GM12878 (cell line): Measurements from ENCODE around the gene SMARCB1. TPM values are rescaled to one million over a fixed set of nuclear protein-coding genes. Genes with fewer than 3 reads are reported as not detected.

Experiments used
- ATAC-seq: fragments of 200-7000 bp; cut with Tn5 transposase; 3 replicates; pipeline ENCODE4 v1.9.1; 2020; ENCODE audit warnings: mild to moderate bottlenecking, moderate library complexity
- BruUV-seq: library from RNA; stranded (reverse); fragments of 400-500 nt; replicated peaks from 2 replicates; lab custom pipeline; 2021; lab: Mats Ljungman, UMichigan
- CTCF ChIA-PET: fragments of 300-600 bp; sonication (Branson Sonifier 250); formaldehyde crosslinking; extraction: SDS; loops from one replicate; lab custom pipeline; 2021; ENCODE audit warnings: inconsistent platforms; lab: Yijun Ruan, JAX
- POLR2A ChIA-PET: fragments of 350-600 bp; formaldehyde crosslinking; extraction: SDS; loops from one replicate; lab custom pipeline; 2021; ENCODE audit warnings: inconsistent platforms; lab: Charles Lee
- RAD21 ChIA-PET: fragments of 300-600 bp; sonication (Branson Sonifier 250); formaldehyde crosslinking; loops from one replicate; lab custom pipeline; 2023; ENCODE audit warnings: antibody characterized with exemption; ENCODE audit not compliant: unreplicated experiment; lab: Charles Lee
- SMC1A ChIA-PET: fragments of 300-600 bp; sonication (Branson Sonifier 250); formaldehyde crosslinking; loops from one replicate; lab custom pipeline; 2023; ENCODE audit not compliant: unreplicated experiment, uncharacterized antibody; lab: Charles Lee
- DNase-seq: peaks from one replicate; pipeline ENCODE4 v3.0.0-alpha.2; 2011; ENCODE audit warnings: low read depth, low spot score
- FAIRE-seq: peaks from 3 replicates; lab custom pipeline; 2011; peaks lifted over from hg19 to GRCh38; lab: Jason Lieb, UNC
- H2AFZ ChIP-seq: 2 replicates; pipeline ENCODE4 v1.6.0; 2011; ENCODE audit warnings: low read depth, low read length, control low read depth; ENCODE audit not compliant: control insufficient read depth
- H3K27ac ChIP-seq: 2 replicates; pipeline ENCODE4 v1.5.1; 2011; ENCODE audit warnings: control low read depth; ENCODE audit not compliant: control insufficient read depth, insufficient read depth
- H3K27me3 ChIP-seq, 2 experiments: replicated peaks in 1 of 2; 2 replicates each; pipeline versions ENCODE4 v1.6.0 to v1.6.1; 2011; ENCODE audit warnings: low read length in 1 of 2; ENCODE audit not compliant: control insufficient read depth in 2 of 2, insufficient read depth in 2 of 2
- H3K36me3 ChIP-seq, 2 experiments: 2 replicates each; pipeline ENCODE4 v1.5.1; 2011; ENCODE audit warnings: low read length in 1 of 2; ENCODE audit not compliant: control insufficient read depth in 2 of 2, insufficient read depth in 2 of 2
- H3K4me1 ChIP-seq: 2 replicates; pipeline ENCODE4 v1.6.1; 2011; ENCODE audit warnings: mild to moderate bottlenecking, low read length, moderate library complexity, mixed read lengths; ENCODE audit not compliant: control insufficient read depth, insufficient read depth
- H3K4me2 ChIP-seq: 2 replicates; pipeline ENCODE4 v1.6.0; 2011; ENCODE audit warnings: control low read depth; ENCODE audit not compliant: control insufficient read depth, insufficient read depth
- H3K4me3 ChIP-seq: fragments of 200-600 bp; sonication (generic); 2 replicates; pipeline ENCODE4 v1.5.1; 2016
- H3K79me2 ChIP-seq: 2 replicates; pipeline ENCODE4 v1.6.0; 2011; ENCODE audit warnings: low read length; ENCODE audit not compliant: control insufficient read depth, insufficient read depth
- H3K9ac ChIP-seq: 2 replicates; pipeline ENCODE4 v1.8.0; 2011; ENCODE audit warnings: low read length, control low read depth, mixed read lengths; ENCODE audit not compliant: control insufficient read depth, insufficient read depth
- H3K9me3 ChIP-seq: replicated peaks from 3 replicates; pipeline ENCODE4 v1.5.1; 2011; ENCODE audit warnings: mild to moderate bottlenecking, low read length; ENCODE audit not compliant: control insufficient read depth, insufficient read depth
- H4K20me1 ChIP-seq: 2 replicates; pipeline ENCODE4 v1.6.0; 2011; ENCODE audit not compliant: control insufficient read depth, insufficient read depth
- CBFB ChIP-seq: IDR thresholded peaks from 2 replicates; pipeline ENCODE4 v1.6.1; 2016; ENCODE audit warnings: antibody characterized with exemption, low read depth
- EP300 ChIP-seq, 2 experiments: fragments of 150-350 bp in 1 of 2; IDR thresholded peaks; 2 replicates each; pipeline ENCODE4 v1.6.1; 2011 to 2012; ENCODE audit warnings: low read depth in 2 of 2, low read length in 2 of 2, borderline replicate concordance in 1 of 2, improper control_type of control experiment in 1 of 2, inconsistent platforms in 1 of 2; ENCODE audit not compliant: control insufficient read depth in 1 of 2
- HDAC6 ChIP-seq: fragments of 200-600 bp; sonication (generic); IDR thresholded peaks from one replicate; pipeline ENCODE4 v1.8.0; 2017; ENCODE audit warnings: antibody characterized with exemption; ENCODE audit not compliant: unreplicated experiment
- HDGF ChIP-seq: fragments of 450-650 bp; IDR thresholded peaks from 2 replicates; pipeline ENCODE4 v1.6.1; 2016; ENCODE audit warnings: antibody characterized with exemption
- IKZF2 ChIP-seq, 2 experiments: fragments of 450-650 bp; IDR thresholded peaks; 2 replicates each; pipeline ENCODE4 v1.6.1; 2017; ENCODE audit warnings: mild to moderate bottlenecking in 2 of 2, moderate library complexity in 2 of 2
- KLF5 ChIP-seq: fragments of 450-650 bp; IDR thresholded peaks from 2 replicates; pipeline ENCODE4 v1.6.1; 2014; ENCODE audit warnings: mild to moderate bottlenecking; ENCODE audit not compliant: partially characterized antibody
- NFIC ChIP-seq: IDR thresholded peaks from 2 replicates; pipeline ENCODE4 v1.6.1; 2012; ENCODE audit warnings: low read depth, mild to moderate bottlenecking, inconsistent platforms, low read length, moderate library complexity
- NFYB ChIP-seq: IDR thresholded peaks from 2 replicates; pipeline ENCODE4 v1.6.1; 2011; ENCODE audit warnings: low read depth, mild to moderate bottlenecking, low read length, improper control_type of control experiment, moderate library complexity; ENCODE audit not compliant: insufficient read depth
- SP1 ChIP-seq: IDR thresholded peaks from one replicate; pipeline ENCODE4 v1.6.1; 2011; ENCODE audit warnings: low read depth, low read length
- TAF1 ChIP-seq: IDR thresholded peaks from 2 replicates; pipeline ENCODE4 v1.6.1; 2011; ENCODE audit warnings: mild to moderate bottlenecking, low read depth, low read length, borderline replicate concordance
- TCF7 ChIP-seq: IDR thresholded peaks from 2 replicates; pipeline ENCODE4 v1.6.1; 2014; ENCODE audit warnings: antibody characterized with exemption, borderline replicate concordance
- ZNF24 ChIP-seq: fragments of 450-650 bp; IDR thresholded peaks from 2 replicates; pipeline ENCODE4 v1.6.1; 2017; ENCODE audit warnings: antibody characterized with exemption, mild to moderate bottlenecking
- ZNF384 ChIP-seq: IDR thresholded peaks from 2 replicates; pipeline ENCODE4 v1.6.1; 2012; ENCODE audit warnings: low read depth, mild to moderate bottlenecking, low read length, improper control_type of control experiment, borderline replicate concordance
- ZZZ3 ChIP-seq: IDR thresholded peaks from 2 replicates; pipeline ENCODE4 v1.6.1; 2011; ENCODE audit warnings: low read depth; ENCODE audit not compliant: control insufficient read depth, insufficient read length
- WGBS: methylation state at CpG from one replicate; pipeline ENCODE4 v1.1.6; 2016; ENCODE audit warnings: low lambda C conversion rate; ENCODE audit not compliant: insufficient replicate concordance, insufficient coverage; ENCODE audit errors: missing lambda C conversion rate; 5-methylcytosine and 5-hydroxymethylcytosine counted together
- in situ Hi-C: fragments of 300-500 bp; cut with MboI; formaldehyde crosslinking; loops from 9 replicates; pipeline ENCODE4 v1.14.3; 2018; ENCODE audit warnings: mixed read lengths
- intact Hi-C: fragments of 100-400 bp; cut with micrococcal nuclease; formaldehyde crosslinking; loops from one replicate; pipeline ENCODE4 v1.14.2; 2022; ENCODE audit not compliant: unreplicated experiment
- polyA plus RNA-seq, 11 experiments: library from polyadenylated mRNA; depleted of rRNA in 4 of 11; unstranded in 6 of 11; stranded (reverse) in 5 of 11; fragments of >200 nt; fragmentation: Nextera tagmentation in 4 of 11; fragmentation: Illumina TruSeq in 1 of 11; extraction: Ambion mirVana in 4 of 11; extraction: Trizol in 1 of 11; gene quantifications; 1 replicate in 1 of 11; 2 replicates in 10 of 11; pipeline versions ENCODE4 v1.2.1 to v1.2.3, GENCODE V29; 2011 to 2016; ENCODE audit warnings: inconsistent platforms in 2 of 11, missing spikeins in 2 of 11, low read depth in 1 of 11
- total RNA-seq, 4 experiments: library from RNA; depleted of rRNA in 3 of 4; stranded (reverse); fragments of >200 nt in 3 of 4; fragmentation: Illumina TruSeq in 1 of 4; extraction: Trizol in 1 of 4; gene quantifications; 2 replicates each; pipeline versions ENCODE4 v1.2.1 to v1.2.3, GENCODE V29; 2013 to 2021
- TF ChIP-seq, protein P1 (sequence below): IDR thresholded peaks from 2 replicates; pipeline ENCODE4 v1.6.1; 2011; ENCODE audit warnings: mild to moderate bottlenecking, low read depth, low read length, moderate library complexity; ENCODE audit not compliant: insufficient replicate concordance
- TF ChIP-seq, protein P2 (sequence below): fragments of 450-650 bp; IDR thresholded peaks from 2 replicates; pipeline ENCODE4 v1.6.1; 2016; ENCODE audit warnings: mild to moderate bottlenecking, moderate library complexity, borderline replicate concordance

The SMARCB1 gene
- total and polyA plus RNA-seq, 10 of the 15 experiments (the other 5 are each of a cell fraction or from before 2014, with no cell fraction given), result 9.1 to 215 (median 183) TPM

DNA sequence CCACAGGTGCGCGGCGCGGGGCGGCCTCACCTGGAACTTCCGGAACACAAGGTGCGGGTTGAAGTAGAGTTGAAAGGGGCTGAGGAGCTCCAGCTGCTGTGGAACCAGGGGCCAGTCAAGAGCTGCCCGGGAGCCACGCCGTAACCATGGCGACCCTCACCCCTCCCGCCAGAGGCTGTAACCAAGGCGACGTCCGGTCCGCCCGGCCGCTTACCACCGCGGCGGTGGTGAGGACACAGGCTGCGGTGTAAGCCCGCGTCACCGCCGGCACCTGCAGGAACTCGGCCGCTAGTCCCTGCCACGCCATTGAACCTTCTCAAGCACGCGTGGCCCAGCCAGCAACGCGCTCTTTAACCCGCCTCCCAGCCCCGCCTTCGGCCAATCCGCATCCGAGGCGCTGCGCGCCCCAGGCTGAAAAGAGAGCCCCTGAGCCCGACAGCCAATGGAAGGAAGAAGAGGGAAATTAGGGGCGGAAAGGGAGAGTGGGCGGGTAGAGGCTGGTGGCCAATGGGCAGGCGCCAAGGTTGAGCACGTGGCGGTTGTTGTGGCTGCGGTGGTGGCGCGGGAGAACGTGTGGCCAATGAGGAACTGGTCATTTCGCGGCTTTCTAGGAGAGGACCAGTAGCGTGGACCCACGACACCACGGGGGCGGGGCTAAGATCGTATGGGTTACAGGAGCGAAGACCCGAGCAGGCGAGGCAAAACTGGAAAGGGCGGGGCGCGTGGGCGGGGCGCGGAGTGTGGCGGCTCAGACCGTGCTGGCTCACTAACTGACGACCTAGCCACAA is 52.1 kb downstream of the SMARCB1 start, which contains the start of gene DERL3:
DERL3 (minus strand) TSS at position 326 of the 788 bp plus-strand sequence; CDS start at position 307, 19 bp downstream.
- FAIRE-seq, result peak; percentile 98
- intact Hi-C loops (loop anchor here (2.0 kb wide), 1 partner anchor 38 kb away; no protein-coding TSS in a partner anchor), in situ Hi-C loops (no loop called here)
- Histone ChIP-seq H3K79me2 (no peaks in the 10 kb centered on the region; the same call in 1 of the 2 replicates), H3K36me3 (peaks cover 0 to 21% of the 10 kb centered on the region in 2 experiments; a peak in 2 of 4 replicates), H3K9me3 (no peaks in the 10 kb centered on the region), H3K27me3 (no peaks in the 10 kb centered on the region), H3K4me3 (peak within 1 kb of the TSS; percentile 76), H3K9ac (peak within 1 kb of the TSS; percentile 77), H3K4me1 (peaks cover 25% of the 10 kb centered on the region), H3K4me2 (peak within 1 kb of the TSS; percentile 100), H4K20me1 (no peaks in the 10 kb centered on the region), H2AFZ (peak within 1 kb of the TSS; percentile 80), H3K27ac (peak within 1 kb of the TSS; percentile 56)
- ChIA-PET POLR2A (no interaction called here), CTCF (interaction anchor here (0.8 to 1.0 kb wide), 3 partner anchors 9 to 70 kb away, joined by 3 to 4 read pairs (median 3); no protein-coding TSS in a partner anchor), RAD21 (interaction anchor here (1.1 kb wide), 1 partner anchor 19 kb away, joined by 4 read pairs; the partner anchor contains the start of gene SLC2A11), SMC1A (interaction anchor here (0.8 kb wide), 1 partner anchor 19 kb away, joined by 5 read pairs; the partner anchor contains the start of gene SLC2A11)
- DNase-seq, result peak; percentile 98
- peak; percentile 95 for ATAC-seq
- no TSS peak for BruUV-seq
- 1% methylated on average over 62 of the region's 70 CpGs for WGBS
- no peak; a peak in 1 of 4 replicates for TF ChIP-seq EP300 (IDR thresholded peaks at IDR 0.05; ENCODE audit: borderline replicate concordance in 1 of 2, control insufficient read depth in 1 of 2, low read depth in 2 of 2, low read length in 2 of 2)
- TF ChIP-seq, protein P1, sequence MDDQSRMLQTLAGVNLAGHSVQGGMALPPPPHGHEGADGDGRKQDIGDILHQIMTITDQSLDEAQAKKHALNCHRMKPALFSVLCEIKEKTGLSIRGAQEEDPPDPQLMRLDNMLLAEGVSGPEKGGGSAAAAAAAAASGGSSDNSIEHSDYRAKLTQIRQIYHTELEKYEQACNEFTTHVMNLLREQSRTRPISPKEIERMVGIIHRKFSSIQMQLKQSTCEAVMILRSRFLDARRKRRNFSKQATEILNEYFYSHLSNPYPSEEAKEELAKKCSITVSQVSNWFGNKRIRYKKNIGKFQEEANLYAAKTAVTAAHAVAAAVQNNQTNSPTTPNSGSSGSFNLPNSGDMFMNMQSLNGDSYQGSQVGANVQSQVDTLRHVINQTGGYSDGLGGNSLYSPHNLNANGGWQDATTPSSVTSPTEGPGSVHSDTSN, result no peak
- TF ChIP-seq ZZZ3, result no peak
- TF ChIP-seq TCF7, result no peak
- TF ChIP-seq CBFB, result peak; percentile 55; the same call in 1 of the 2 replicates
- TF ChIP-seq, protein P2, sequence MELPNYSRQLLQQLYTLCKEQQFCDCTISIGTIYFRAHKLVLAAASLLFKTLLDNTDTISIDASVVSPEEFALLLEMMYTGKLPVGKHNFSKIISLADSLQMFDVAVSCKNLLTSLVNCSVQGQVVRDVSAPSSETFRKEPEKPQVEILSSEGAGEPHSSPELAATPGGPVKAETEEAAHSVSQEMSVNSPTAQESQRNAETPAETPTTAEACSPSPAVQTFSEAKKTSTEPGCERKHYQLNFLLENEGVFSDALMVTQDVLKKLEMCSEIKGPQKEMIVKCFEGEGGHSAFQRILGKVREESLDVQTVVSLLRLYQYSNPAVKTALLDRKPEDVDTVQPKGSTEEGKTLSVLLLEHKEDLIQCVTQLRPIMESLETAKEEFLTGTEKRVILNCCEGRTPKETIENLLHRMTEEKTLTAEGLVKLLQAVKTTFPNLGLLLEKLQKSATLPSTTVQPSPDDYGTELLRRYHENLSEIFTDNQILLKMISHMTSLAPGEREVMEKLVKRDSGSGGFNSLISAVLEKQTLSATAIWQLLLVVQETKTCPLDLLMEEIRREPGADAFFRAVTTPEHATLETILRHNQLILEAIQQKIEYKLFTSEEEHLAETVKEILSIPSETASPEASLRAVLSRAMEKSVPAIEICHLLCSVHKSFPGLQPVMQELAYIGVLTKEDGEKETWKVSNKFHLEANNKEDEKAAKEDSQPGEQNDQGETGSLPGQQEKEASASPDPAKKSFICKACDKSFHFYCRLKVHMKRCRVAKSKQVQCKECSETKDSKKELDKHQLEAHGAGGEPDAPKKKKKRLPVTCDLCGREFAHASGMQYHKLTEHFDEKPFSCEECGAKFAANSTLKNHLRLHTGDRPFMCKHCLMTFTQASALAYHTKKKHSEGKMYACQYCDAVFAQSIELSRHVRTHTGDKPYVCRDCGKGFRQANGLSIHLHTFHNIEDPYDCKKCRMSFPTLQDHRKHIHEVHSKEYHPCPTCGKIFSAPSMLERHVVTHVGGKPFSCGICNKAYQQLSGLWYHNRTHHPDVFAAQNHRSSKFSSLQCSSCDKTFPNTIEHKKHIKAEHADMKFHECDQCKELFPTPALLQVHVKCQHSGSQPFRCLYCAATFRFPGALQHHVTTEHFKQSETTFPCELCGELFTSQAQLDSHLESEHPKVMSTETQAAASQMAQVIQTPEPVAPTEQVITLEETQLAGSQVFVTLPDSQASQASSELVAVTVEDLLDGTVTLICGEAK, result peak; percentile 59; the same call in 1 of the 2 replicates
- peak; percentile 85 for TF ChIP-seq HDGF
- TF ChIP-seq HDAC6, result no peak
- no peak for TF ChIP-seq ZNF384
- TF ChIP-seq NFIC, result no peak
- 0 out of 2 replicates have a peak, but pooled peaks have one; percentile 21 for TF ChIP-seq TAF1
- TF ChIP-seq KLF5, result peak; percentile 90
- no peak; a peak in 1 of 4 replicates for TF ChIP-seq IKZF2 (IDR thresholded peaks at IDR 0.05)
- peak; percentile 95 for TF ChIP-seq NFYB
- TF ChIP-seq ZNF24, result no peak
- TF ChIP-seq SP1, result peak; percentile 98
